Liver (tissue), 9 donors: Measurements from ENCODE around the gene HEXIM2. TPM values are rescaled to one million over a fixed set of nuclear protein-coding genes. Genes with fewer than 3 reads are reported as not detected.

Experiments
- DNase-seq: peaks from one replicate; pipeline ENCODE4 v3.0.0-alpha.2; 2017; ENCODE audit warnings: low spot score
- H3K27ac ChIP-seq, 2 donors: one replicate each; pipeline ENCODE4 v1.7.0; 2013; ENCODE audit warnings: inconsistent platforms in 2 of 2, low read length in 2 of 2, control low read depth in 1 of 2, low read depth in 1 of 2, mild to moderate bottlenecking in 1 of 2
- H3K27me3 ChIP-seq, 4 donors: one replicate each; pipeline versions ENCODE4 v1.6.1 to v1.7.0; 2013; ENCODE audit warnings: low read length in 3 of 4, inconsistent platforms in 1 of 4, mild to moderate bottlenecking in 1 of 4, moderate library complexity in 1 of 4; ENCODE audit not compliant: control insufficient read depth in 4 of 4, insufficient read depth in 4 of 4
- H3K36me3 ChIP-seq, 4 donors: one replicate each; pipeline versions ENCODE4 v1.6.1 to v1.7.0; 2013; ENCODE audit warnings: low read length in 3 of 4, mild to moderate bottlenecking in 3 of 4, low read depth in 1 of 4, moderate library complexity in 1 of 4; ENCODE audit not compliant: control insufficient read depth in 4 of 4, insufficient read depth in 3 of 4
- H3K4me1 ChIP-seq, 4 donors: one replicate each; pipeline versions ENCODE4 v1.6.1 to v1.7.0; 2013; ENCODE audit warnings: low read length in 3 of 4, mild to moderate bottlenecking in 3 of 4, moderate library complexity in 1 of 4; ENCODE audit not compliant: control insufficient read depth in 4 of 4, insufficient read depth in 4 of 4
- H3K4me3 ChIP-seq, 3 donors: one replicate each; pipeline versions ENCODE4 v1.6.1 to v1.7.0; 2013; ENCODE audit warnings: low read length in 3 of 3, control low read depth in 1 of 3, low read depth in 1 of 3, mild to moderate bottlenecking in 1 of 3
- H3K9ac ChIP-seq, 2 donors: one replicate each; pipeline ENCODE4 v1.7.0; 2013; ENCODE audit warnings: low read length in 2 of 2, mild to moderate bottlenecking in 2 of 2, moderate library complexity in 2 of 2, control low read depth in 1 of 2, low read depth in 1 of 2
- H3K9me3 ChIP-seq, 4 donors: one replicate each; pipeline versions ENCODE4 v1.6.1 to v1.7.0; 2013; ENCODE audit warnings: low read length in 3 of 4; ENCODE audit not compliant: control insufficient read depth in 4 of 4
- CTCF ChIP-seq: fragments of 150-350 bp; IDR thresholded peaks from 2 replicates; pipeline ENCODE4 v1.5.1; 2017; ENCODE audit warnings: improper control_type of control experiment, low read depth, low read length; ENCODE audit not compliant: missing input control
- EGR1 ChIP-seq, 2 donors: IDR thresholded peaks; 2 replicates each; pipeline ENCODE4 v1.6.1; 2016 to 2018; ENCODE audit warnings: antibody characterized with exemption in 2 of 2, low read depth in 2 of 2
- FOXA1 ChIP-seq: IDR thresholded peaks from 2 replicates; pipeline ENCODE4 v1.6.1; 2016; ENCODE audit warnings: antibody characterized with exemption
- FOXA2 ChIP-seq: IDR thresholded peaks from 2 replicates; pipeline ENCODE4 v1.6.1; 2016; ENCODE audit warnings: antibody characterized with exemption
- GABPA ChIP-seq, 2 donors: IDR thresholded peaks in 1 of 2; conservative IDR thresholded peaks in 1 of 2; 2 replicates each; pipeline ENCODE4 v1.6.1; 2016; ENCODE audit warnings: antibody characterized with exemption in 2 of 2, mild to moderate bottlenecking in 1 of 2, moderate library complexity in 1 of 2
- HNF4G ChIP-seq: IDR thresholded peaks from 2 replicates; pipeline ENCODE4 v1.6.1; 2016; ENCODE audit warnings: antibody characterized with exemption
- JUND ChIP-seq, 2 donors: IDR thresholded peaks; 2 replicates each; pipeline ENCODE4 v1.6.1; 2016; ENCODE audit warnings: antibody characterized with exemption in 2 of 2
- MAX ChIP-seq: IDR thresholded peaks from 2 replicates; pipeline ENCODE4 v1.6.1; 2016; ENCODE audit warnings: antibody characterized with exemption
- NR2F2 ChIP-seq: IDR thresholded peaks from 2 replicates; pipeline ENCODE4 v1.6.1; 2016; ENCODE audit warnings: antibody characterized with exemption
- RAD21 ChIP-seq, 2 donors: IDR thresholded peaks; 2 replicates each; pipeline ENCODE4 v1.6.1; 2016; ENCODE audit warnings: antibody characterized with exemption in 2 of 2, mild to moderate bottlenecking in 2 of 2
- RXRA ChIP-seq, 2 donors: IDR thresholded peaks; 2 replicates each; pipeline ENCODE4 v1.6.1; 2017 to 2018; ENCODE audit warnings: antibody characterized with exemption in 2 of 2, mild to moderate bottlenecking in 1 of 2
- SP1 ChIP-seq: IDR thresholded peaks from 2 replicates; pipeline ENCODE4 v1.6.1; 2018; ENCODE audit warnings: antibody characterized with exemption, mild to moderate bottlenecking
- TAF1 ChIP-seq: conservative IDR thresholded peaks from 2 replicates; pipeline ENCODE4 v1.6.1; 2016; ENCODE audit warnings: antibody characterized with exemption, mild to moderate bottlenecking
- YY1 ChIP-seq: IDR thresholded peaks from 2 replicates; pipeline ENCODE4 v1.6.1; 2016; ENCODE audit warnings: antibody characterized with exemption, mild to moderate bottlenecking
- WGBS: extraction: QIAGEN DNeasy Blood & Tissue Kit; methylation state at CpG from one replicate; pipeline ENCODE4 v1.1.7; 2013; 5-methylcytosine and 5-hydroxymethylcytosine counted together
- polyA plus RNA-seq, 2 donors: library from polyadenylated mRNA; stranded (reverse) in 1 of 2; unstranded in 1 of 2; fragments of 200-250 nt in 1 of 2; fragments of >200 nt in 1 of 2; fragmentation: Nextera tagmentation in 1 of 2; extraction: Ambion mirVana in 1 of 2; gene quantifications; one replicate each; pipeline versions ENCODE4 v1.2.1 to v1.2.3, GENCODE V29; 2013 to 2015
- total RNA-seq, 2 donors: library from RNA; depleted of rRNA; stranded (reverse); fragments of >200 nt; gene quantifications; one replicate each; pipeline ENCODE4 v1.2.3, GENCODE V29; 2014
- TF ChIP-seq, protein P1 (sequence below): IDR thresholded peaks from 2 replicates; pipeline ENCODE4 v1.6.1; 2016; ENCODE audit warnings: antibody characterized with exemption, mild to moderate bottlenecking
- TF ChIP-seq, protein P2 (sequence below): IDR thresholded peaks from 2 replicates; pipeline ENCODE4 v1.6.1; 2016; ENCODE audit warnings: antibody characterized with exemption
- TF ChIP-seq, protein P3 (sequence below): IDR thresholded peaks from 2 replicates; pipeline ENCODE4 v1.6.1; 2016; ENCODE audit warnings: antibody characterized with exemption
- donor health status: healthy.
- donor health status: healthy.
- donor health status: healthy.
- donor health status: healthy.
- donor health status: healthy.

The HEXIM2 gene
- total and polyA plus RNA-seq, 4 donors, result 3.5 to 10.7 (median 5.5) TPM

DNA sequence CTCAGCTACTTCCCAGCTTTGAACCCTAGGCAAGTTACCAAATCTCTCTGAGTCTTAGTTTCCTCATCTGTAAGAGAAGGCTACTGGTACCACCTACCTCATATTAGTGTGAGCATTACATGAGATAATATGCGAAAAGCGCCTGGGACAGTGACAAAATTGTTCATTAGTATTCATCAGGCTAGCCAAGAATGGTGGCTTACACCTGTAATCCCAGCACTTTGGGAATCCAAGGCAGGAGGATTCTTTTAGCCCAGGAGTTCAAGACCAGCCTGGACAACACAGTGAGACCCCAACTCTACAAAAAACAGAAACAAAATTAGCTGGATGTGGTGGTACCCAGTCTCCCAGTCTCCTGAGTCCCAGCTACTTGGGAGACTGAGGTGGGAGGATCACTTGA is 32.7 kb upstream of the HEXIM2 start:
- no peak overlapping the region for H3K27ac ChIP-seq
- no peak for DNase-seq
- H3K27me3 ChIP-seq, result no peaks in the 10 kb centered on the region
- no peak overlapping the region for H3K9ac ChIP-seq
- peaks cover 0 to 14% (median 9%) of the 10 kb centered on the region in 4 donors for H3K4me1 ChIP-seq
- H3K36me3 ChIP-seq, result peaks cover 0 to 1% (median 0%) of the 10 kb centered on the region in 4 donors
- H3K4me3 ChIP-seq, result no peak overlapping the region
- H3K9me3 ChIP-seq, result no peaks in the 10 kb centered on the region
- WGBS, result 95% methylated on average over 2 of the region's 2 CpGs
- no peak for TF ChIP-seq HNF4G
- TF ChIP-seq JUND (IDR thresholded peaks at IDR 0.05), result no peak
- TF ChIP-seq, protein P1, sequence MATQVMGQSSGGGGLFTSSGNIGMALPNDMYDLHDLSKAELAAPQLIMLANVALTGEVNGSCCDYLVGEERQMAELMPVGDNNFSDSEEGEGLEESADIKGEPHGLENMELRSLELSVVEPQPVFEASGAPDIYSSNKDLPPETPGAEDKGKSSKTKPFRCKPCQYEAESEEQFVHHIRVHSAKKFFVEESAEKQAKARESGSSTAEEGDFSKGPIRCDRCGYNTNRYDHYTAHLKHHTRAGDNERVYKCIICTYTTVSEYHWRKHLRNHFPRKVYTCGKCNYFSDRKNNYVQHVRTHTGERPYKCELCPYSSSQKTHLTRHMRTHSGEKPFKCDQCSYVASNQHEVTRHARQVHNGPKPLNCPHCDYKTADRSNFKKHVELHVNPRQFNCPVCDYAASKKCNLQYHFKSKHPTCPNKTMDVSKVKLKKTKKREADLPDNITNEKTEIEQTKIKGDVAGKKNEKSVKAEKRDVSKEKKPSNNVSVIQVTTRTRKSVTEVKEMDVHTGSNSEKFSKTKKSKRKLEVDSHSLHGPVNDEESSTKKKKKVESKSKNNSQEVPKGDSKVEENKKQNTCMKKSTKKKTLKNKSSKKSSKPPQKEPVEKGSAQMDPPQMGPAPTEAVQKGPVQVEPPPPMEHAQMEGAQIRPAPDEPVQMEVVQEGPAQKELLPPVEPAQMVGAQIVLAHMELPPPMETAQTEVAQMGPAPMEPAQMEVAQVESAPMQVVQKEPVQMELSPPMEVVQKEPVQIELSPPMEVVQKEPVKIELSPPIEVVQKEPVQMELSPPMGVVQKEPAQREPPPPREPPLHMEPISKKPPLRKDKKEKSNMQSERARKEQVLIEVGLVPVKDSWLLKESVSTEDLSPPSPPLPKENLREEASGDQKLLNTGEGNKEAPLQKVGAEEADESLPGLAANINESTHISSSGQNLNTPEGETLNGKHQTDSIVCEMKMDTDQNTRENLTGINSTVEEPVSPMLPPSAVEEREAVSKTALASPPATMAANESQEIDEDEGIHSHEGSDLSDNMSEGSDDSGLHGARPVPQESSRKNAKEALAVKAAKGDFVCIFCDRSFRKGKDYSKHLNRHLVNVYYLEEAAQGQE, result no peak
- TF ChIP-seq CTCF, result no peak
- no peak for TF ChIP-seq TAF1
- no peak for TF ChIP-seq FOXA2
- TF ChIP-seq MAX, result no peak

DNA sequence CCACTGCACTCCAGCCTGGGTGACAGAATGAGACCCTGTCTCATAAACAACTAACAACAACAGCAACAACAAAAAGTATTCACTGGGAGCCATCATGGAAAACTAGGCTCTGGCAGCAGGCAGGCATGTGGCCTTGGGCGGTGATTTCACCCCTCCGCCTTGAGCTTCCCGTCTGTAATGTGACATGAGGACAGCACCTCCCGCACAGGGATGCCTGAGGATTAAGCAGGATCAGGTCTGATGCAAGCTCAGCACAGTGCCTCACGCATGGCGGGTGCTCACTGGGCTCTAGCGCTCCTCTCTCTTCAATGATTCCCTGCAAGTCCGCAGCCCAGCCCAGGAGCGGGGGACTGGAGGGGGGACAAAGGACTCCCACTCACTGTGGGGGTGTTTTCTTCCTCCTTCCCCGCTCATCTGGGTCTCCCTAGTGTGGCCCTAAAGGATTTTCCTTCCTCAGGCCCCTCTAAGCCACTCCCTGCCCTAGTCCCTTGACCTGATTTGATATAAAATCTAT is 32.2 kb upstream of the HEXIM2 start:
- H3K36me3 ChIP-seq, result peaks cover 0 to 1% (median 0%) of the 10 kb centered on the region in 4 donors
- 87% methylated on average over 10 of the region's 10 CpGs for WGBS
- no peak overlapping the region for H3K27ac ChIP-seq
- no peak for TF ChIP-seq YY1
- no peak for TF ChIP-seq FOXA1
- no peak for TF ChIP-seq TAF1
- TF ChIP-seq, protein P2, sequence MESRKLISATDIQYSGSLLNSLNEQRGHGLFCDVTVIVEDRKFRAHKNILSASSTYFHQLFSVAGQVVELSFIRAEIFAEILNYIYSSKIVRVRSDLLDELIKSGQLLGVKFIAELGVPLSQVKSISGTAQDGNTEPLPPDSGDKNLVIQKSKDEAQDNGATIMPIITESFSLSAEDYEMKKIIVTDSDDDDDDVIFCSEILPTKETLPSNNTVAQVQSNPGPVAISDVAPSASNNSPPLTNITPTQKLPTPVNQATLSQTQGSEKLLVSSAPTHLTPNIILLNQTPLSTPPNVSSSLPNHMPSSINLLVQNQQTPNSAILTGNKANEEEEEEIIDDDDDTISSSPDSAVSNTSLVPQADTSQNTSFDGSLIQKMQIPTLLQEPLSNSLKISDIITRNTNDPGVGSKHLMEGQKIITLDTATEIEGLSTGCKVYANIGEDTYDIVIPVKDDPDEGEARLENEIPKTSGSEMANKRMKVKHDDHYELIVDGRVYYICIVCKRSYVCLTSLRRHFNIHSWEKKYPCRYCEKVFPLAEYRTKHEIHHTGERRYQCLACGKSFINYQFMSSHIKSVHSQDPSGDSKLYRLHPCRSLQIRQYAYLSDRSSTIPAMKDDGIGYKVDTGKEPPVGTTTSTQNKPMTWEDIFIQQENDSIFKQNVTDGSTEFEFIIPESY, result no peak
- no peak for TF ChIP-seq EGR1 (IDR thresholded peaks at IDR 0.05; ENCODE audit: low read depth in 2 of 2)
- no peak for TF ChIP-seq RAD21 (IDR thresholded peaks at IDR 0.05)
- no peak for TF ChIP-seq RXRA (IDR thresholded peaks at IDR 0.05)
- no peak for TF ChIP-seq FOXA2
- TF ChIP-seq, protein P1, result no peak
- no peak for TF ChIP-seq NR2F2
- TF ChIP-seq, protein P3, sequence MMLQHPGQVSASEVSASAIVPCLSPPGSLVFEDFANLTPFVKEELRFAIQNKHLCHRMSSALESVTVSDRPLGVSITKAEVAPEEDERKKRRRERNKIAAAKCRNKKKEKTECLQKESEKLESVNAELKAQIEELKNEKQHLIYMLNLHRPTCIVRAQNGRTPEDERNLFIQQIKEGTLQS, result no peak
- no peak for TF ChIP-seq SP1
- TF ChIP-seq GABPA (IDR thresholded peaks at IDR 0.05 in 1 of 2, conservative IDR thresholded peaks at IDR 0.05 in 1 of 2), result no peak
- TF ChIP-seq CTCF, result no peak
- H3K9me3 ChIP-seq, result no peaks in the 10 kb centered on the region
- no peak overlapping the region for H3K4me3 ChIP-seq
- no peaks in the 10 kb centered on the region for H3K27me3 ChIP-seq
- H3K4me1 ChIP-seq, result peaks cover 0 to 14% (median 9%) of the 10 kb centered on the region in 4 donors
- no peak for DNase-seq
- H3K9ac ChIP-seq, result no peak overlapping the region
